Neutrophil (primary cell): Measurements from ENCODE around the gene SYNJ2.

Experiments
- H3K27ac ChIP-seq: fragments of 200-600 bp; sonication (generic); 2 replicates; pipeline ENCODE4 v1.5.1; 2016; ENCODE audit warnings: mild to moderate bottlenecking, moderate library complexity
- H3K27me3 ChIP-seq: fragments of 200-600 bp; sonication (generic); 2 replicates; pipeline ENCODE4 v1.6.0; 2016; ENCODE audit warnings: mild to moderate bottlenecking
- H3K36me3 ChIP-seq: fragments of 200-600 bp; sonication (generic); 2 replicates; pipeline ENCODE4 v1.5.1; 2017
- H3K4me1 ChIP-seq, 2 experiments: fragments of 200-600 bp in 1 of 2; sonication (generic) in 1 of 2; 1 replicate in 1 of 2; 2 replicates in 1 of 2; pipeline versions ENCODE4 v1.5.1 to v1.6.1; 2013 to 2016; ENCODE audit warnings: low read depth in 1 of 2, low read length in 1 of 2, mild to moderate bottlenecking in 1 of 2, moderate library complexity in 1 of 2; ENCODE audit not compliant: control insufficient read depth in 1 of 2, insufficient read depth in 1 of 2
- H3K4me3 ChIP-seq, 2 experiments: fragments of 200-600 bp in 1 of 2; sonication (generic) in 1 of 2; 1 replicate in 1 of 2; 2 replicates in 1 of 2; pipeline ENCODE4 v1.5.1; 2013 to 2016; ENCODE audit warnings: low read depth in 1 of 2, low read length in 1 of 2, mild to moderate bottlenecking in 1 of 2, moderate library complexity in 1 of 2
- H3K9me3 ChIP-seq: fragments of 200-600 bp; sonication (generic); 2 replicates; pipeline ENCODE4 v1.5.1; 2016
- CTCF ChIP-seq: fragments of 200-600 bp; sonication (generic); IDR thresholded peaks from 2 replicates; pipeline ENCODE4 v1.5.1; 2016; ENCODE audit warnings: antibody characterized with exemption

The SYNJ2 gene

GRCh38 chr6:158039178-158039557, 57.5 kb downstream of the SYNJ2 start:
- Histone ChIP-seq H3K27ac (no peak overlapping the region), H3K9me3 (no peaks in the 10 kb centered on the region), H3K36me3 (peaks cover 40% of the 10 kb centered on the region), H3K27me3 (no peaks in the 10 kb centered on the region), H3K4me1 (no peaks in the 10 kb centered on the region), H3K4me3 (no peak overlapping the region)
- TF ChIP-seq CTCF, result no peak

GRCh38 chr6:158039571-158040050, 57.9 kb downstream of the SYNJ2 start:
- peaks cover 45% of the 10 kb centered on the region for H3K36me3 ChIP-seq
- no peaks in the 10 kb centered on the region for H3K4me1 ChIP-seq
- H3K27me3 ChIP-seq, result no peaks in the 10 kb centered on the region
- H3K9me3 ChIP-seq, result no peaks in the 10 kb centered on the region
- no peak for TF ChIP-seq CTCF
- H3K27ac ChIP-seq, result no peak overlapping the region
- no peak overlapping the region for H3K4me3 ChIP-seq

GRCh38 chr6:158040051-158040803, 58.6 kb downstream of the SYNJ2 start:
- H3K36me3 ChIP-seq, result peaks cover 45% of the 10 kb centered on the region
- H3K4me1 ChIP-seq, result no peaks in the 10 kb centered on the region
- no peak overlapping the region for H3K4me3 ChIP-seq
- no peak overlapping the region for H3K27ac ChIP-seq
- no peak for TF ChIP-seq CTCF
- no peaks in the 10 kb centered on the region for H3K9me3 ChIP-seq
- H3K27me3 ChIP-seq, result no peaks in the 10 kb centered on the region

- Histone ChIP-seq H3K36me3 (peaks cover 45% of the 10 kb centered on the region), H3K4me1 (no peaks in the 10 kb centered on the region), H3K27me3 (no peaks in the 10 kb centered on the region), H3K4me3 (no peak overlapping the region), H3K27ac (no peak overlapping the region), H3K9me3 (no peaks in the 10 kb centered on the region)
- no peak for TF ChIP-seq CTCF
These were observed 59.2 kb downstream of the SYNJ2 start for GRCh38 chr6:158040804-158041347.

GRCh38 chr6:158041370-158041769, 59.7 kb downstream of the SYNJ2 start:
- no peak overlapping the region for H3K27ac ChIP-seq
- no peaks in the 10 kb centered on the region for H3K27me3 ChIP-seq
- H3K36me3 ChIP-seq, result peaks cover 43% of the 10 kb centered on the region
- H3K9me3 ChIP-seq, result no peaks in the 10 kb centered on the region
- no peak for TF ChIP-seq CTCF
- no peak overlapping the region for H3K4me3 ChIP-seq
- H3K4me1 ChIP-seq, result no peaks in the 10 kb centered on the region
